K562 (cell line): ENCODE results near the gene SAMD8. TPM values are rescaled to one million over a fixed set of nuclear protein-coding genes. Genes with fewer than 3 reads are reported as not detected.

ENCODE experiments used
- ATAC-seq: fragments of 200-7000 bp; cut with Tn5 transposase; 3 replicates; pipeline ENCODE4 v1.9.1; 2020; ENCODE audit warnings: moderate library complexity
- BruUV-seq: library from RNA; stranded (reverse); fragments of 400-500 nt; replicated peaks from 2 replicates; lab custom pipeline; 2021; lab: Mats Ljungman, UMichigan
- CTCF ChIA-PET: fragments of 300-600 bp; formaldehyde crosslinking; extraction: SDS; loops from one replicate; lab custom pipeline; 2021; ENCODE audit warnings: low intra/inter-chr PET ratio; lab: Yijun Ruan, JAX
- POLR2A ChIA-PET: fragments of 300-600, 350-650 bp; sonication (Branson Sonifier 250); formaldehyde crosslinking; extraction: SDS; loops from one replicate; lab custom pipeline; 2021; ENCODE audit warnings: antibody characterized with exemption, inconsistent platforms; lab: Yijun Ruan, JAX
- DNase-seq, 4 experiments: peaks; one replicate each; pipeline versions ENCODE4 v3.0.0 to v3.0.0-alpha.2; 2011 to 2018; ENCODE audit warnings: low spot score in 3 of 4, mixed read lengths in 3 of 4; ENCODE audit errors: extremely low read depth in 1 of 4
- FAIRE-seq: peaks from 2 replicates; lab custom pipeline; 2011; peaks lifted over from hg19 to GRCh38; lab: Jason Lieb, UNC
- H2AFZ ChIP-seq: 2 replicates; pipeline ENCODE4 v1.6.0; 2011; ENCODE audit warnings: low read depth, low read length, control low read depth, inconsistent platforms
- H3K27ac ChIP-seq: fragments of 200-600 bp; 3 replicates; pipeline ENCODE4 v1.8.0; 2011; ENCODE audit warnings: low read depth, mild to moderate bottlenecking, control low read depth, inconsistent platforms, low read length, moderate library complexity, mixed read lengths; ENCODE audit errors: extremely low read depth
- H3K27me3 ChIP-seq, 2 experiments: fragments of 300-600 bp in 1 of 2; 2 replicates in 1 of 2; 3 replicates in 1 of 2; pipeline versions ENCODE4 v1.6.0 to v1.8.0; 2011; ENCODE audit warnings: inconsistent platforms in 2 of 2, low read length in 2 of 2, mild to moderate bottlenecking in 1 of 2, mixed read lengths in 1 of 2, moderate library complexity in 1 of 2; ENCODE audit not compliant: control insufficient read depth in 2 of 2, insufficient read depth in 2 of 2
- H3K36me3 ChIP-seq: fragments of 300-600 bp; 3 replicates; pipeline ENCODE4 v1.8.0; 2011; ENCODE audit warnings: mild to moderate bottlenecking, low read length, inconsistent platforms; ENCODE audit not compliant: control insufficient read depth, insufficient read depth
- H3K4me1 ChIP-seq, 2 experiments: fragments of 200-600 bp in 1 of 2; replicated peaks in 1 of 2; 2 replicates in 1 of 2; 3 replicates in 1 of 2; pipeline versions ENCODE4 v1.5.1 to v1.8.0; 2011; ENCODE audit warnings: inconsistent platforms in 2 of 2, low read length in 2 of 2, mild to moderate bottlenecking in 1 of 2, mixed read lengths in 1 of 2, moderate library complexity in 1 of 2; ENCODE audit not compliant: control insufficient read depth in 2 of 2, insufficient read depth in 2 of 2
- H3K4me2 ChIP-seq: 2 replicates; pipeline ENCODE4 v1.6.1; 2011; ENCODE audit warnings: low read length, control low read depth, inconsistent platforms, mixed read lengths; ENCODE audit not compliant: insufficient read depth
- H3K4me3 ChIP-seq: fragments of 200-600 bp; sonication (generic), shearing (Covaris generic); 2 replicates; pipeline ENCODE4 v1.5.1; 2016; ENCODE audit warnings: control low read depth, inconsistent platforms
- H3K79me2 ChIP-seq: fragments of 200-600 bp; 3 replicates; pipeline ENCODE4 v1.8.0; 2011; ENCODE audit warnings: low read length, inconsistent platforms; ENCODE audit not compliant: control insufficient read depth, insufficient read depth
- H3K9ac ChIP-seq, 2 experiments: 2 replicates each; pipeline versions ENCODE4 v1.6.0 to v1.6.1; 2011; ENCODE audit warnings: low read depth in 2 of 2, low read length in 2 of 2, control low read depth in 1 of 2, inconsistent platforms in 1 of 2, mild to moderate bottlenecking in 1 of 2, mixed read lengths in 1 of 2; ENCODE audit not compliant: insufficient read depth in 1 of 2
- H3K9me1 ChIP-seq: one replicate; pipeline ENCODE4 v1.6.0; 2011; ENCODE audit warnings: inconsistent platforms, mild to moderate bottlenecking, low read length, moderate library complexity; ENCODE audit not compliant: control insufficient read depth, insufficient read depth
- H3K9me3 ChIP-seq: replicated peaks from 2 replicates; pipeline ENCODE4 v1.5.1; 2011; ENCODE audit warnings: low read depth, low read length, inconsistent platforms; ENCODE audit not compliant: control insufficient read depth, insufficient read depth
- H4K20me1 ChIP-seq: replicated peaks from 2 replicates; pipeline ENCODE4 v1.6.1; 2011; ENCODE audit warnings: low read length, inconsistent platforms, mixed read lengths; ENCODE audit not compliant: control insufficient read depth, insufficient read depth
- CBX1 ChIP-seq: sonication (generic); IDR thresholded peaks from 2 replicates; pipeline ENCODE4 v1.6.1; 2016; ENCODE audit warnings: antibody characterized with exemption, low read depth, mild to moderate bottlenecking
- E2F5 ChIP-seq: sonication (generic); formaldehyde crosslinking; IDR thresholded peaks from 2 replicates; pipeline ENCODE4 v1.8.0; 2022; ENCODE audit warnings: mild to moderate bottlenecking, missing genetic modification reagents
- NFIC ChIP-seq: fragments of 450-650 bp; IDR thresholded peaks from 2 replicates; pipeline ENCODE4 v1.6.1; 2017; ENCODE audit warnings: mild to moderate bottlenecking, inconsistent platforms
- NFIX ChIP-seq: fragments of 250-450 bp; sonication (Bioruptor Pico); IDR thresholded peaks from 2 replicates; pipeline ENCODE4 v1.4.0; 2020; ENCODE audit warnings: low read depth, mild to moderate bottlenecking, moderate library complexity
- NONO ChIP-seq, 2 experiments: fragments of 200-400 bp in 1 of 2; fragments of 450-650 bp in 1 of 2; formaldehyde crosslinking in 1 of 2; IDR thresholded peaks; 2 replicates each; pipeline ENCODE4 v1.6.1; 2017; ENCODE audit warnings: low read depth in 2 of 2, mild to moderate bottlenecking in 2 of 2, moderate library complexity in 2 of 2, low read length in 1 of 2
- SIX5 ChIP-seq, 2 experiments: IDR thresholded peaks; 2 replicates each; pipeline ENCODE4 v1.6.1; 2011; ENCODE audit warnings: low read length in 2 of 2, borderline replicate concordance in 1 of 2, low read depth in 1 of 2, mild to moderate bottlenecking in 1 of 2, moderate library complexity in 1 of 2; ENCODE audit not compliant: insufficient read depth in 1 of 2
- TFE3 ChIP-seq: fragments of 450-650 bp; formaldehyde crosslinking; IDR thresholded peaks from 2 replicates; pipeline ENCODE4 v1.4.0; 2020; ENCODE audit warnings: mild to moderate bottlenecking, mixed read lengths
- ZNF124 ChIP-seq: sonication (generic); formaldehyde crosslinking; IDR thresholded peaks from 2 replicates; pipeline ENCODE4 v1.8.1; 2022; ENCODE audit warnings: missing genetic modification reagents
- WGBS: fragments of 100-300 bp; shearing (Covaris generic); methylation state at CpG from one replicate; pipeline ENCODE4 v1.1.6; 2016; ENCODE audit warnings: low coverage, mixed read lengths; ENCODE audit not compliant: insufficient coverage; ENCODE audit errors: missing lambda C conversion rate; 5-methylcytosine and 5-hydroxymethylcytosine counted together
- in situ Hi-C: fragments of 300-500 bp; cut with MboI; formaldehyde crosslinking; loops from 4 replicates; pipeline ENCODE4 v1.15.0; 2018; ENCODE audit warnings: inconsistent platforms, mixed read lengths
- intact Hi-C: fragments of 100-400 bp; cut with micrococcal nuclease; formaldehyde crosslinking; loops from 2 replicates; pipeline ENCODE4 v1.14.2; 2022
- polyA plus RNA-seq, 8 experiments: library from polyadenylated mRNA; depleted of rRNA in 4 of 8; stranded (reverse) in 5 of 8; unstranded in 3 of 8; fragments of >200 nt; fragmentation: Nextera tagmentation in 2 of 8; fragmentation: Illumina TruSeq in 1 of 8; extraction: Ambion mirVana in 2 of 8; extraction: Trizol in 1 of 8; gene quantifications; 2 replicates each; pipeline versions ENCODE4 v1.2.1 to v1.2.3, GENCODE V29; 2011 to 2014; ENCODE audit warnings: inconsistent platforms in 1 of 8, missing spikeins in 1 of 8
- total RNA-seq, 7 experiments: library from RNA; depleted of rRNA in 6 of 7; stranded (reverse); fragments of >200 nt in 6 of 7; fragmentation: Illumina TruSeq in 2 of 7; extraction: Trizol in 2 of 7; gene quantifications; 2 replicates each; pipeline versions ENCODE4 v1.2.1 to v1.2.3, GENCODE V29; 2011 to 2021; ENCODE audit warnings: low replicate concordance in 1 of 7
- TF ChIP-seq, protein P1 (sequence below): fragments of 250-450 bp; sonication (Bioruptor Pico); IDR thresholded peaks from 2 replicates; pipeline ENCODE4 v1.8.0; 2021; ENCODE audit warnings: moderate library complexity, mild to moderate bottlenecking, inconsistent platforms

SAMD8 gene
- total and polyA plus RNA-seq, 9 of the 15 experiments (the other 6 are each of a cell fraction or from before 2014, with no cell fraction given): 2.7 to 16.1 (median 6.2) TPM

- no peaks in the 10 kb centered on the region for H3K9me3 ChIP-seq
- TF ChIP-seq TFE3 (CRISPR knock-in tag) (no peak), SIX5 (IDR thresholded peaks at IDR 0.05; ENCODE audit: borderline replicate concordance in 1 of 2, insufficient read depth in 1 of 2, low read depth in 1 of 2, low read length in 2 of 2) (no peak), ZNF124 (no peak), E2F5 (CRISPR knock-in tag) (no peak), CBX1 (no peak), NFIX (CRISPR knock-in tag) (peak; percentile 57), NONO (IDR thresholded peaks at IDR 0.05; ENCODE audit: low read depth in 2 of 2, low read length in 1 of 2) (no peak), NFIC (peak; percentile 87)
- TF ChIP-seq, protein P1, sequence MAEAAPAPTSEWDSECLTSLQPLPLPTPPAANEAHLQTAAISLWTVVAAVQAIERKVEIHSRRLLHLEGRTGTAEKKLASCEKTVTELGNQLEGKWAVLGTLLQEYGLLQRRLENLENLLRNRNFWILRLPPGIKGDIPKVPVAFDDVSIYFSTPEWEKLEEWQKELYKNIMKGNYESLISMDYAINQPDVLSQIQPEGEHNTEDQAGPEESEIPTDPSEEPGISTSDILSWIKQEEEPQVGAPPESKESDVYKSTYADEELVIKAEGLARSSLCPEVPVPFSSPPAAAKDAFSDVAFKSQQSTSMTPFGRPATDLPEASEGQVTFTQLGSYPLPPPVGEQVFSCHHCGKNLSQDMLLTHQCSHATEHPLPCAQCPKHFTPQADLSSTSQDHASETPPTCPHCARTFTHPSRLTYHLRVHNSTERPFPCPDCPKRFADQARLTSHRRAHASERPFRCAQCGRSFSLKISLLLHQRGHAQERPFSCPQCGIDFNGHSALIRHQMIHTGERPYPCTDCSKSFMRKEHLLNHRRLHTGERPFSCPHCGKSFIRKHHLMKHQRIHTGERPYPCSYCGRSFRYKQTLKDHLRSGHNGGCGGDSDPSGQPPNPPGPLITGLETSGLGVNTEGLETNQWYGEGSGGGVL (CRISPR knock-in tag): no peak
- TF ChIP-seq, all 486 proteins: peak for 2
- Histone ChIP-seq H3K79me2 (no peaks in the 10 kb centered on the region), H3K27me3 (no peaks in the 10 kb centered on the region), H3K9me1 (no peaks in the 10 kb centered on the region), H3K27ac (no peak overlapping the region), H2AFZ (no peak overlapping the region), H3K36me3 (no peaks in the 10 kb centered on the region), H3K9ac (no peak overlapping the region), H3K4me2 (no peak overlapping the region), H3K4me1 (peaks cover 6 to 10% of the 10 kb centered on the region in 2 experiments; a peak in 4 of 5 replicates), H4K20me1 (no peaks in the 10 kb centered on the region), H3K4me3 (no peak overlapping the region)
- DNase-seq (no peak), ATAC-seq (no peak), FAIRE-seq (no peak)
- POLR2A ChIA-PET: interaction anchor here (0.6 to 2.2 kb wide), 4 partner anchors 12 to 21 kb away, joined by 3 to 6 read pairs (median 4); no protein-coding TSS in a partner anchor
- WGBS: 23% methylated on average over 3 of the region's 3 CpGs
- in situ Hi-C loops: loop anchor here (10.0 kb wide), 1 partner anchor 356 kb away; no protein-coding TSS in a partner anchor
- CTCF ChIA-PET: no interaction called here
- no TSS peak for BruUV-seq
- intact Hi-C loops: no loop called here
These were observed 20.3 kb upstream of the SAMD8 start for GRCh38 chr10:75091146-75091545.
